GM10266 (cell line): ENCODE measurements around the gene LASP1.

Experiments
- DNase-seq: peaks from one replicate; pipeline ENCODE4 v3.0.0; 2012; ENCODE audit errors: extremely low spot score
- CTCF ChIP-seq: IDR thresholded peaks from 2 replicates; pipeline ENCODE4 v1.5.1; 2012; ENCODE audit warnings: mild to moderate bottlenecking, low read depth; ENCODE audit not compliant: control insufficient read depth, insufficient read depth; ENCODE audit errors: missing control alignments

The LASP1 gene

GRCh38 chr17:38885728-38886642 is 16.1 kb downstream of the LASP1 start:
- no peak for TF ChIP-seq CTCF
- DNase-seq = no peak

- TF ChIP-seq CTCF = no peak
- DNase-seq = no peak
Measured at GRCh38 chr17:38886643-38887010, 16.8 kb downstream of the LASP1 start.

GRCh38 chr17:38888842-38889241 is 19.0 kb downstream of the LASP1 start:
- TF ChIP-seq CTCF = no peak
- no peak for DNase-seq

- DNase-seq = no peak
- no peak for TF ChIP-seq CTCF
Measured at GRCh38 chr17:38889745-38890409, 20.0 kb downstream of the LASP1 start.

- DNase-seq = no peak
- no peak for TF ChIP-seq CTCF
Measured at GRCh38 chr17:38890410-38890746, 20.5 kb downstream of the LASP1 start.

GRCh38 chr17:38891441-38891840 is 21.6 kb downstream of the LASP1 start:
- no peak for TF ChIP-seq CTCF
- no peak for DNase-seq

- no peak for TF ChIP-seq CTCF
- DNase-seq = no peak
Measured at GRCh38 chr17:38892083-38892482, 22.2 kb downstream of the LASP1 start.
